Astrocyte (in vitro differentiated cells and primary cell): Measurements from ENCODE around the gene AGXT. TPM values are rescaled to one million over a fixed set of nuclear protein-coding genes. Genes with fewer than 3 reads are reported as not detected.

Experiments used
- DNase-seq: peaks from one replicate; pipeline ENCODE4 v3.0.0-alpha.2; 2010; ENCODE audit warnings: low read depth
- FAIRE-seq: peaks from 2 replicates; lab custom pipeline; 2011; peaks lifted over from hg19 to GRCh38; lab: Jason Lieb, UNC
- H2AFZ ChIP-seq: 2 replicates; pipeline ENCODE4 v1.6.0; 2012; ENCODE audit warnings: low read depth, low read length, inconsistent platforms
- H3K27ac ChIP-seq: 2 replicates; pipeline ENCODE4 v1.5.1; 2011; ENCODE audit warnings: low read depth, low read length, inconsistent platforms
- H3K27me3 ChIP-seq: 2 replicates; pipeline ENCODE4 v1.6.0; 2011; ENCODE audit warnings: low read length, inconsistent platforms; ENCODE audit not compliant: insufficient read depth
- H3K36me3 ChIP-seq: 2 replicates; pipeline ENCODE4 v1.5.1; 2011; ENCODE audit warnings: low read length, inconsistent platforms; ENCODE audit not compliant: insufficient read depth
- H3K4me1 ChIP-seq: 2 replicates; pipeline ENCODE4 v1.5.1; 2011; ENCODE audit warnings: low read length, inconsistent platforms; ENCODE audit not compliant: insufficient read depth
- H3K4me2 ChIP-seq: 2 replicates; pipeline ENCODE4 v1.6.0; 2012; ENCODE audit warnings: low read length, inconsistent platforms
- H3K4me3 ChIP-seq: 2 replicates; pipeline ENCODE4 v1.5.1; 2011; ENCODE audit warnings: low read depth, mild to moderate bottlenecking, low read length, inconsistent platforms; ENCODE audit not compliant: insufficient read depth
- H3K79me2 ChIP-seq: 2 replicates; pipeline ENCODE4 v1.6.0; 2012; ENCODE audit warnings: mild to moderate bottlenecking, low read length, inconsistent platforms; ENCODE audit not compliant: insufficient read depth
- H3K9ac ChIP-seq: 2 replicates; pipeline ENCODE4 v1.6.0; 2012; ENCODE audit warnings: mild to moderate bottlenecking, low read length, inconsistent platforms
- H3K9me3 ChIP-seq: 2 replicates; pipeline ENCODE4 v1.5.1; 2012; ENCODE audit warnings: low read depth, mild to moderate bottlenecking, low read length, inconsistent platforms; ENCODE audit not compliant: insufficient read depth
- H4K20me1 ChIP-seq: 2 replicates; pipeline ENCODE4 v1.6.0; 2012; ENCODE audit warnings: low read length, inconsistent platforms; ENCODE audit not compliant: insufficient read depth
- H3K27ac Mint-ChIP-seq: one replicate; pipeline ENCODE4 v1.8.0; 2021; ENCODE audit warnings: mild to moderate bottlenecking, mixed read lengths; ENCODE audit not compliant: unreplicated experiment
- H3K27me3 Mint-ChIP-seq: one replicate; pipeline ENCODE4 v1.8.0; 2021; ENCODE audit warnings: low read depth, mixed read lengths; ENCODE audit not compliant: unreplicated experiment
- H3K36me3 Mint-ChIP-seq: one replicate; pipeline ENCODE4 v1.8.0; 2021; ENCODE audit warnings: low read depth, mixed read lengths; ENCODE audit not compliant: unreplicated experiment
- H3K4me1 Mint-ChIP-seq: one replicate; pipeline ENCODE4 v1.8.0; 2021; ENCODE audit warnings: low read depth, mixed read lengths; ENCODE audit not compliant: unreplicated experiment
- H3K4me3 Mint-ChIP-seq: one replicate; pipeline ENCODE4 v1.8.0; 2021; ENCODE audit warnings: mild to moderate bottlenecking, moderate library complexity, mixed read lengths; ENCODE audit not compliant: unreplicated experiment
- H3K9me3 Mint-ChIP-seq: one replicate; pipeline ENCODE4 v1.8.0; 2021; ENCODE audit warnings: mild to moderate bottlenecking, mixed read lengths; ENCODE audit not compliant: unreplicated experiment
- EZH2 ChIP-seq: IDR thresholded peaks from 2 replicates; pipeline ENCODE4 v1.6.1; 2012; ENCODE audit warnings: mild to moderate bottlenecking, low read length, inconsistent platforms; ENCODE audit not compliant: insufficient read depth
- total RNA-seq: library from RNA; stranded (reverse); gene quantifications from 2 replicates; pipeline ENCODE4 v1.2.1, GENCODE V29; 2021
- TF ChIP-seq, protein P1 (sequence below): IDR thresholded peaks from 2 replicates; pipeline ENCODE4 v1.5.1; 2011; ENCODE audit warnings: low read depth, mild to moderate bottlenecking, inconsistent platforms, low read length, moderate library complexity; ENCODE audit not compliant: insufficient read depth

The AGXT gene
- total RNA-seq, 1 donor from 2014 or later: not detected

DNA sequence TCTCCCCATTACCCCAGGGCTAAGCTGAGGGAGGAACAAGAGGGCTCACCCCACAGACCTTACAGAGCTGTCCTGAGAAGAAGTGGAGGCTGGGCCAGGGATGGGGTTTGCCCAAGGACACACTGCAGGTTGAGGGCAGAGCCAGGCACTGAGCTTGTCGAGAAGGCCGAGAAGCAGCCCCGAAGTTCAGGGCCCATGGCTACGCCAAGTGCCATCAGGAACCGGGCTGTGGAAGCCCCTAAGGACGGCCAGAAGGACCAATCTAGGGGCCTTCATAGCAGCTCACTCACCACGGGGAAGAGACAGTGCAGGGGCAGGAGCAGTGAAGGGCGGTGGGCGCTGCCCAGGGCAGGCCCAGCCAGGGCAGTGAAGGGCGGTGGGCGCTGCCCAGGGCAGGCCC lies 18.6 kb upstream of the AGXT start:
- H3K4me3 Mint-ChIP-seq: no peak overlapping the region
- peaks cover 23% of the 10 kb centered on the region for H3K9me3 Mint-ChIP-seq
- no peak for FAIRE-seq

DNA sequence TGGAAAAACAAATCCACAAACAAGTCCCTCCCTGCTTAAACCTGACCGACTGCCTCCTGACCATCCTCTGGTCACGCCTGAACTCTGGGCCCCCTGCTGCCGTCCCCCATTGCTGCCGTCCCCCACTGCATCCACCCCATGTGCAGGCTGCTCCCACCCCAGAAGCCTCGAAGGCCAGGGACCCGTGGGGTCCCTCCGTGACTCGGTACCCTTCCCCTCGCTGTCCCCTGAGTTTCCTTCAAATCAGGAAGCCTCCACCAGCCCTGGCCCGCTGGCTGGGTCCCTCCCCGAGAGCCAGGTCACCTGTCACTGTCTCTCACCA lies 17.9 kb upstream of the AGXT start:
- Mint-ChIP-seq H3K36me3 (peaks cover 4% of the 10 kb centered on the region), H3K4me3 (no peak overlapping the region), H3K27ac (no peak overlapping the region), H3K9me3 (peaks cover 25% of the 10 kb centered on the region), H3K27me3 (peaks cover 33% of the 10 kb centered on the region), H3K4me1 (no peaks in the 10 kb centered on the region)
- no peak overlapping the region for H3K9ac ChIP-seq
- no peak overlapping the region for H2AFZ ChIP-seq
- FAIRE-seq (no peak), DNase-seq (no peak)
- H3K4me2 ChIP-seq: no peak overlapping the region
- no peak for TF ChIP-seq EZH2
- TF ChIP-seq, protein P1, sequence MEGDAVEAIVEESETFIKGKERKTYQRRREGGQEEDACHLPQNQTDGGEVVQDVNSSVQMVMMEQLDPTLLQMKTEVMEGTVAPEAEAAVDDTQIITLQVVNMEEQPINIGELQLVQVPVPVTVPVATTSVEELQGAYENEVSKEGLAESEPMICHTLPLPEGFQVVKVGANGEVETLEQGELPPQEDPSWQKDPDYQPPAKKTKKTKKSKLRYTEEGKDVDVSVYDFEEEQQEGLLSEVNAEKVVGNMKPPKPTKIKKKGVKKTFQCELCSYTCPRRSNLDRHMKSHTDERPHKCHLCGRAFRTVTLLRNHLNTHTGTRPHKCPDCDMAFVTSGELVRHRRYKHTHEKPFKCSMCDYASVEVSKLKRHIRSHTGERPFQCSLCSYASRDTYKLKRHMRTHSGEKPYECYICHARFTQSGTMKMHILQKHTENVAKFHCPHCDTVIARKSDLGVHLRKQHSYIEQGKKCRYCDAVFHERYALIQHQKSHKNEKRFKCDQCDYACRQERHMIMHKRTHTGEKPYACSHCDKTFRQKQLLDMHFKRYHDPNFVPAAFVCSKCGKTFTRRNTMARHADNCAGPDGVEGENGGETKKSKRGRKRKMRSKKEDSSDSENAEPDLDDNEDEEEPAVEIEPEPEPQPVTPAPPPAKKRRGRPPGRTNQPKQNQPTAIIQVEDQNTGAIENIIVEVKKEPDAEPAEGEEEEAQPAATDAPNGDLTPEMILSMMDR: no peak
- H3K4me3 ChIP-seq: no peak overlapping the region
- no peaks in the 10 kb centered on the region for H4K20me1 ChIP-seq
- H3K36me3 ChIP-seq: no peaks in the 10 kb centered on the region
- no peaks in the 10 kb centered on the region for H3K4me1 ChIP-seq
- H3K27ac ChIP-seq: no peak overlapping the region
- peaks cover 3% of the 10 kb centered on the region for H3K27me3 ChIP-seq
- no peaks in the 10 kb centered on the region for H3K79me2 ChIP-seq
- H3K9me3 ChIP-seq: peaks cover 7% of the 10 kb centered on the region

More for the DNA sequence above, 18.6 kb upstream of the AGXT start:
- Histone ChIP-seq H3K4me2 (no peak overlapping the region), H3K9ac (no peak overlapping the region), H3K27ac (no peak overlapping the region), H3K4me1 (no peaks in the 10 kb centered on the region), H3K36me3 (no peaks in the 10 kb centered on the region), H4K20me1 (no peaks in the 10 kb centered on the region), H3K79me2 (no peaks in the 10 kb centered on the region), H3K9me3 (peaks cover 7% of the 10 kb centered on the region), H3K27me3 (peaks cover 3% of the 10 kb centered on the region), H2AFZ (no peak overlapping the region), H3K4me3 (no peak overlapping the region)
- Mint-ChIP-seq H3K36me3 (peaks cover 3% of the 10 kb centered on the region), H3K27me3 (peaks cover 32% of the 10 kb centered on the region), H3K27ac (no peak overlapping the region), H3K4me1 (no peaks in the 10 kb centered on the region)
- DNase-seq: no peak
- no peak for TF ChIP-seq EZH2
- TF ChIP-seq, protein P1: no peak

DNA sequence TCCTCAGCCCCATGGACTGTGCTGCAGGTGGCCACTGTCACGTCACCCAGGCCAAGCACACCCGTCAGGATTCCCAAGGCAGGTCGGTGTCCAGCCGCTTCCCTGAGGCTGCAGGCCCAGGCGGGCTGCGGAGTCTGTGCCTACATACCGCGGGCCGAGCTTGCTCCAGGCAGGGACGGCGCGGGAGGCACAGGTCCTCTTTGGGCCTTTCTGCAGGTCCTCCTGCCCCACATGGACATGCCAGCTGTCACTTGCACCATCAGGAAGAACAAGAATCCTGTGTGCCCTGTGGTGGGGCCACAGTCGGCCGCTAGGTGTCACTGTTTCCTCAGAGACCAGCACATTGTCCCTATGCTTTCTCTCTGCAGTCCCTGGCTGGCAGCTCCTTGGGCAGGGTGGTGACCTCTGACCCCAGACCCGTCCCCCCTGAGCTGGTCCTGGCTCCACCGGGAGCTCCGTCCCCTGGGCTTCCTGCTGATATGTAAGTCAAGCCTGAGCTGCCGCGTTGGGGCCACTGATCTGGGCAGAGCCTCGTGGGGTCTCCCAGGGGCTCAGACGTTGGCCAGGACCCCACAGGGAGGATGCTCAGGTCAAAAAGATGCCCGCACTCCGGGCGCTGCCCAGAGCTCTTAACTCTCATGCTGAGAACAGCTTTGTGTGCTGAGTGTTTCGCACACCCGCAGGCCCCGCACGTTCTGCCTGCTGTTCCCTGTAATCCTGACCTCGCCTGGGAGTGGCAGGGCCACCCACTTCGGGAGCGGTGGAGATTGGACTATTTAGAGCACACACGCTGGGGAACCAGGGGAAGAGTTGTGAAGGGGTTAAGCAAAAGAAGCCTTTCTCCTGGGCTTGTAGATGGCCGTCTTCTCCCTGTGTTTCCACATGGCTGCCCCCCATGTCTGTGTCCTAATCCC lies 17.3 kb upstream of the AGXT start:
- Mint-ChIP-seq H3K4me1 (no peaks in the 10 kb centered on the region), H3K9me3 (peaks cover 25% of the 10 kb centered on the region), H3K27me3 (peaks cover 33% of the 10 kb centered on the region), H3K36me3 (peaks cover 3% of the 10 kb centered on the region), H3K27ac (no peak overlapping the region), H3K4me3 (no peak overlapping the region)
- H3K4me1 ChIP-seq: no peaks in the 10 kb centered on the region
- H3K27me3 ChIP-seq: peaks cover 3% of the 10 kb centered on the region
- no peak overlapping the region for H3K27ac ChIP-seq
- H3K9me3 ChIP-seq: peaks cover 7% of the 10 kb centered on the region
- H2AFZ ChIP-seq: no peak overlapping the region
- H4K20me1 ChIP-seq: no peaks in the 10 kb centered on the region
- no peak overlapping the region for H3K4me3 ChIP-seq
- no peak for TF ChIP-seq EZH2
- TF ChIP-seq, protein P1: peak; percentile 85
- no peak overlapping the region for H3K4me2 ChIP-seq
- FAIRE-seq (no peak), DNase-seq (peak; percentile 38)
- H3K9ac ChIP-seq: no peak overlapping the region
- no peaks in the 10 kb centered on the region for H3K79me2 ChIP-seq
- no peaks in the 10 kb centered on the region for H3K36me3 ChIP-seq
